ENCODE results near the gene MLYCD. TPM values are rescaled to one million over a fixed set of nuclear protein-coding genes. Genes with fewer than 3 reads are reported as not detected.

Gene MLYCD
- total RNA-seq, 1 donor from 2014 or later, result 9.4 TPM

- no peak for TF ChIP-seq CTCF (IDR thresholded peaks at IDR 0.05; ENCODE audit: unreplicated experiment)
- Mint-ChIP-seq H3K9me3 (ENCODE audit: low read depth) (no peaks in the 10 kb centered on the region), H3K27me3 (peaks cover 7% of the 10 kb centered on the region), H3K36me3 (ENCODE audit: insufficient read depth) (no peaks in the 10 kb centered on the region), H3K4me1 (ENCODE audit: low read depth) (peaks cover 7% of the 10 kb centered on the region), H3K4me3 (ENCODE audit: low read depth) (no peak overlapping the region), H3K27ac (no peak overlapping the region)
- DNase-seq (ENCODE audit: low spot score, unreplicated experiment), result no peak
Observed at GRCh38 chr16:83957296-83957855, 58.5 kb downstream of the MLYCD start.

GRCh38 chr16:83958137-83958845 lies 59.4 kb downstream of the MLYCD start:
- H3K27me3 Mint-ChIP-seq, result peaks cover 7% of the 10 kb centered on the region
- DNase-seq (ENCODE audit: low spot score, unreplicated experiment), result no peak
- H3K4me1 Mint-ChIP-seq (ENCODE audit: low read depth), result peaks cover 7% of the 10 kb centered on the region
- no peak overlapping the region for H3K4me3 Mint-ChIP-seq (ENCODE audit: low read depth)
- no peaks in the 10 kb centered on the region for H3K36me3 Mint-ChIP-seq (ENCODE audit: insufficient read depth)
- H3K9me3 Mint-ChIP-seq (ENCODE audit: low read depth), result no peaks in the 10 kb centered on the region
- no peak overlapping the region for H3K27ac Mint-ChIP-seq
- no peak for TF ChIP-seq CTCF (IDR thresholded peaks at IDR 0.05; ENCODE audit: unreplicated experiment)

- Mint-ChIP-seq H3K27me3 (peaks cover 6% of the 10 kb centered on the region), H3K4me3 (ENCODE audit: low read depth) (no peak overlapping the region), H3K27ac (no peak overlapping the region), H3K9me3 (ENCODE audit: low read depth) (no peaks in the 10 kb centered on the region), H3K36me3 (ENCODE audit: insufficient read depth) (no peaks in the 10 kb centered on the region), H3K4me1 (ENCODE audit: low read depth) (peaks cover 5% of the 10 kb centered on the region)
- no peak for TF ChIP-seq CTCF (IDR thresholded peaks at IDR 0.05; ENCODE audit: unreplicated experiment)
- no peak for DNase-seq (ENCODE audit: low spot score, unreplicated experiment)
Observed at GRCh38 chr16:83958846-83959565, 60.1 kb downstream of the MLYCD start.

- H3K4me3 Mint-ChIP-seq (ENCODE audit: low read depth), result no peak overlapping the region
Observed at GRCh38 chr16:83959656-83960434, 60.9 kb downstream of the MLYCD start.

More at GRCh38 chr16:83959656-83960434, 60.9 kb downstream of the MLYCD start:
- no peaks in the 10 kb centered on the region for H3K9me3 Mint-ChIP-seq (ENCODE audit: low read depth)
- no peaks in the 10 kb centered on the region for H3K36me3 Mint-ChIP-seq (ENCODE audit: insufficient read depth)
- no peaks in the 10 kb centered on the region for H3K27me3 Mint-ChIP-seq
- DNase-seq (ENCODE audit: low spot score, unreplicated experiment), result no peak
- no peaks in the 10 kb centered on the region for H3K4me1 Mint-ChIP-seq (ENCODE audit: low read depth)
- no peak for TF ChIP-seq CTCF (IDR thresholded peaks at IDR 0.05; ENCODE audit: unreplicated experiment)
- H3K27ac Mint-ChIP-seq, result no peak overlapping the region

All from progenitor cell of endocrine pancreas (in vitro differentiated cells).